ENCODE data around the gene ZFPM1.

DNA sequence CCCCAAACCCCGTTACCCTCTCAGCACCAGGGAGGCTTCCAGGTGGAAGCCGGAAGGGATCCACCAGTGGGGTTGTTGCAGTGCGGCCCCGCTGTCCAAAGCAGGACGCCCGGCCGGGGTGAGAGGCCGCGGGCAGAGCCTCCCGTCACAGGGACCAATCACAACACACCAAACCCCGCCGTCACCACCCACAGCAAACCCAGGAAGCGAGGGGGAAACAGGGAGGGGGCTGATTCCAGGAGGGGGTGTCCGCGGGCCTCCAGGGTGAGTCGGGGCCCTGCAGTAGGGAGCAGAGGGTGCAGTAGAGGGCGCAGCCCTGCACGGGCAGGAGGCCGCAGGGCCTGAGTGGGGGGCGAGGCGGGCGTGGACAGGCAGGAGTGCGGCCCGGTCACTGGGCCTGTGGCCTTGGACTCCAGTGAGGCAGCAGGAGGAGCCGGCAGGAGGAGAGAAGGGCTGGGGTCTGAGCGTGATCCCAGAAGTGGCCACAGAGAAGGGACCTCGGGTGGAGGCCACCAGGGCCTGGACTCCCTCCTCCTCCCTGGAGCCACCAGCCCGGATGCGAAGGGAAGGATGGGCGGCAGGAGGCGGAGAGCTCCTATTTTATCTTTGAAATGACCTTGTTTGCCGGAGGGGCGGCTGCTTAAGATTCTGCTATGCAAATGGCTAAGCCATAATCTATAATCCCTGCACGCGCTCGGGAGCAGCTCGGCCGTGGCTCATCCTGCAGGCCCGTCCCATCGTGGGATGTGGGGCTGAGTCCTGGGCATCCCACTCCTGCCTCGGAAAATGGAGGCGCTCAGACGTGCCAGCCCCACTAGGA is 41.5 kb downstream of the ZFPM1 start:
- TF ChIP-seq, protein P1, sequence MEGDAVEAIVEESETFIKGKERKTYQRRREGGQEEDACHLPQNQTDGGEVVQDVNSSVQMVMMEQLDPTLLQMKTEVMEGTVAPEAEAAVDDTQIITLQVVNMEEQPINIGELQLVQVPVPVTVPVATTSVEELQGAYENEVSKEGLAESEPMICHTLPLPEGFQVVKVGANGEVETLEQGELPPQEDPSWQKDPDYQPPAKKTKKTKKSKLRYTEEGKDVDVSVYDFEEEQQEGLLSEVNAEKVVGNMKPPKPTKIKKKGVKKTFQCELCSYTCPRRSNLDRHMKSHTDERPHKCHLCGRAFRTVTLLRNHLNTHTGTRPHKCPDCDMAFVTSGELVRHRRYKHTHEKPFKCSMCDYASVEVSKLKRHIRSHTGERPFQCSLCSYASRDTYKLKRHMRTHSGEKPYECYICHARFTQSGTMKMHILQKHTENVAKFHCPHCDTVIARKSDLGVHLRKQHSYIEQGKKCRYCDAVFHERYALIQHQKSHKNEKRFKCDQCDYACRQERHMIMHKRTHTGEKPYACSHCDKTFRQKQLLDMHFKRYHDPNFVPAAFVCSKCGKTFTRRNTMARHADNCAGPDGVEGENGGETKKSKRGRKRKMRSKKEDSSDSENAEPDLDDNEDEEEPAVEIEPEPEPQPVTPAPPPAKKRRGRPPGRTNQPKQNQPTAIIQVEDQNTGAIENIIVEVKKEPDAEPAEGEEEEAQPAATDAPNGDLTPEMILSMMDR (IDR thresholded peaks at IDR 0.05), result no peak
- no peak for TF ChIP-seq ZFX (IDR thresholded peaks at IDR 0.05; ENCODE audit: borderline replicate concordance)

All from 22Rv1 (cell line).